Articular chondrocyte of knee joint (primary cell): Measurements from ENCODE around the gene POLR1G. TPM values are rescaled to one million over a fixed set of nuclear protein-coding genes. Genes with fewer than 3 reads are reported as not detected.

Experiments used
- small RNA-seq: library from RNA; depleted of rRNA; stranded (forward); fragments of <200 nt; gene quantifications from one replicate; pipeline ENCODE3, GENCODE V24; 2012
- total RNA-seq: library from RNA; depleted of rRNA; stranded (reverse); fragments of >200 nt; gene quantifications from 2 replicates; pipeline ENCODE4 v1.2.3, GENCODE V29; 2012

POLR1G gene
- 4.2 and 4.6 TPM in 2 replicates for total RNA-seq

GRCh38 chr19:45406226-45407090 lies at the start of gene POLR1G:
TSS of gene POLR1G (plus strand) at chr19:45406644. CDS start at chr19:45406697, 53 bp downstream.

GRCh38 chr19:45370410-45371204 lies 35.8 kb upstream of the POLR1G start, which contains the start of gene ERCC2:
TSS of gene ERCC2 (minus strand) at chr19:45370573. CDS start at chr19:45370540, 33 bp downstream.

GRCh38 chr19:45404557-45405434 lies 1.6 kb upstream of the POLR1G start, which contains the start of gene PPP1R13L:
TSS of gene PPP1R13L (minus strand) at chr19:45405069. CDS start at chr19:45398318, 6,751 bp downstream.

GRCh38 chr19:45423589-45424190 lies 17.2 kb downstream of the POLR1G start, which contains the start of gene ERCC1:
TSS of gene ERCC1 (minus strand) at chr19:45423917. CDS start at chr19:45423374, 543 bp downstream.

Small RNAs within 50 kb of the gene (small RNA-seq; reads per million reads assigned to genes)
- gene MIR6088 = not detected

Other genes starting within 250 kb of the POLR1G start
- under 0.01 TPM in 1 of 2 replicates, not detected in the other for gene NKPD1, start 245.7 kb upstream of the POLR1G start, total RNA-seq
- 7.7 and 8.4 TPM in 2 replicates for gene TRAPPC6A, start 228.4 kb upstream of the POLR1G start, total RNA-seq
- 6.1 and 7.6 TPM in 2 replicates for gene BLOC1S3, start 227.9 kb upstream of the POLR1G start, total RNA-seq
- under 0.01 TPM in 1 of 2 replicates, not detected in the other for gene EXOC3L2, start 161.2 kb upstream of the POLR1G start, total RNA-seq
- 12.0 and 14.0 TPM in 2 replicates for gene MARK4, start 155.4 kb upstream of the POLR1G start, total RNA-seq
- 0.11 TPM in 1 of 2 replicates, not detected in the other for gene CKM, start 83.8 kb upstream of the POLR1G start, total RNA-seq
- gene KLC3, start 65.9 kb upstream of the POLR1G start, total RNA-seq = 0.11 and 0.26 TPM in 2 replicates
- gene ERCC2, start 36.1 kb upstream of the POLR1G start, total RNA-seq = 29.7 and 32.8 TPM in 2 replicates
- 8.0 and 12.3 TPM in 2 replicates for gene PPP1R13L, start 1.6 kb upstream of the POLR1G start, total RNA-seq
- gene ERCC1, start 17.3 kb downstream of the POLR1G start, total RNA-seq = 72.3 and 77.5 TPM in 2 replicates
- gene FOSB, start 61.4 kb downstream of the POLR1G start, total RNA-seq = 0.39 and 26.6 TPM in 2 replicates
- gene RTN2, start 90.4 kb downstream of the POLR1G start, total RNA-seq = 5.0 and 6.1 TPM in 2 replicates
- gene PPM1N, start 91.8 kb downstream of the POLR1G start, total RNA-seq = 0.43 and 0.52 TPM in 2 replicates
- gene VASP, start 100.8 kb downstream of the POLR1G start, total RNA-seq = 44.5 and 48.2 TPM in 2 replicates
- 6.3 and 7.5 TPM in 2 replicates for gene OPA3, start 178.2 kb downstream of the POLR1G start, total RNA-seq
- under 0.01 TPM in 1 of 2 replicates, not detected in the other for gene GPR4, start 195.6 kb downstream of the POLR1G start, total RNA-seq
- 12.7 and 19.8 TPM in 2 replicates for gene EML2, start 232.8 kb downstream of the POLR1G start, total RNA-seq